Uterus (tissue), 4 donors: Measurements from ENCODE around the gene CCR3. TPM values are rescaled to one million over a fixed set of nuclear protein-coding genes. Genes with fewer than 3 reads are reported as not detected.

Source experiments
- DNase-seq, 2 donors: peaks; one replicate each; pipeline ENCODE4 v3.0.0-alpha.2; 2019 to 2020
- H3K27ac ChIP-seq, 2 donors: fragments of 200-600 bp; sonication (generic); 1 replicate in 1 of 2; 2 replicates in 1 of 2; pipeline ENCODE4 v1.5.1; 2016 to 2018
- H3K27me3 ChIP-seq, 2 donors: fragments of 200-600 bp; sonication (generic); one replicate each; pipeline ENCODE4 v1.5.1; 2018 to 2019; ENCODE audit warnings: control low read depth in 1 of 2
- H3K36me3 ChIP-seq, 2 donors: fragments of 200-600 bp; sonication (generic); one replicate each; pipeline ENCODE4 v1.5.1; 2019; ENCODE audit warnings: control low read depth in 1 of 2
- H3K4me1 ChIP-seq, 2 donors: fragments of 200-600 bp; sonication (generic); one replicate each; pipeline ENCODE4 v1.5.1; 2018 to 2019; ENCODE audit warnings: control low read depth in 1 of 2
- H3K4me3 ChIP-seq, 2 donors: fragments of 200-600 bp; sonication (generic); 1 replicate in 1 of 2; 2 replicates in 1 of 2; pipeline ENCODE4 v1.5.1; 2018 to 2019; ENCODE audit warnings: mild to moderate bottlenecking in 1 of 2
- H3K9me3 ChIP-seq, 2 donors: fragments of 200-600 bp; sonication (generic); one replicate each; pipeline ENCODE4 v1.5.1; 2019; ENCODE audit warnings: control low read depth in 1 of 2
- CTCF ChIP-seq, 4 experiments: fragments of 200-600 bp in 2 of 4; fragments of 450-650 bp in 2 of 4; sonication (generic) in 2 of 4; IDR thresholded peaks; one replicate each; pipeline ENCODE4 v1.5.1; 2016 to 2019; ENCODE audit warnings: antibody characterized with exemption in 4 of 4, mild to moderate bottlenecking in 2 of 4, moderate library complexity in 1 of 4
- POLR2A ChIP-seq, 2 donors: fragments of 450-650 bp; IDR thresholded peaks; one replicate each; pipeline ENCODE4 v1.6.1; 2016; ENCODE audit warnings: antibody characterized with exemption in 2 of 2, mild to moderate bottlenecking in 1 of 2, moderate library complexity in 1 of 2
- intact Hi-C: fragments of 100-400 bp; cut with DNase I; formaldehyde crosslinking; loops from one replicate; pipeline ENCODE4 v1.15.1; 2023; ENCODE audit warnings: low total_unique reads
- total RNA-seq, 4 donors: library from RNA; depleted of rRNA in 3 of 4; stranded (reverse); fragments of >200 nt in 3 of 4; gene quantifications; one replicate each; pipeline versions ENCODE4 v1.1.0 to v1.2.4, GENCODE V29; 2014 to 2023
- donor health status: DM: yes; HTN: yes; CAD: no.

Gene CCR3
- total RNA-seq, 4 donors from 2014 or later: not detected

- intact Hi-C loops: no loop called here
- Histone ChIP-seq H3K9me3 (no peaks in the 10 kb centered on the region), H3K27me3 (no peaks in the 10 kb centered on the region), H3K36me3 (no peaks in the 10 kb centered on the region), H3K4me1 (peaks cover 0 to 3% of the 10 kb centered on the region in 2 donors), H3K4me3 (no peak overlapping the region), H3K27ac (no peak overlapping the region)
- no peak for DNase-seq
- TF ChIP-seq CTCF (IDR thresholded peaks at IDR 0.05): no peak
Observed at GRCh38 chr3:46284981-46285683, 42.9 kb downstream of the CCR3 start.

- intact Hi-C loops: no loop called here
- H3K9me3 ChIP-seq: no peaks in the 10 kb centered on the region
- TF ChIP-seq POLR2A (IDR thresholded peaks at IDR 0.05) (no peak), CTCF (IDR thresholded peaks at IDR 0.05) (no peak)
- peaks cover 0 to 3% of the 10 kb centered on the region in 2 donors for H3K4me1 ChIP-seq
- H3K36me3 ChIP-seq: no peaks in the 10 kb centered on the region
- no peak overlapping the region for H3K27ac ChIP-seq
- no peak for DNase-seq
- H3K27me3 ChIP-seq: no peaks in the 10 kb centered on the region
- H3K4me3 ChIP-seq: no peak overlapping the region
Observed at GRCh38 chr3:46285931-46286619, 43.8 kb downstream of the CCR3 start.

- Histone ChIP-seq H3K4me1 (no peaks in the 10 kb centered on the region), H3K9me3 (no peaks in the 10 kb centered on the region), H3K36me3 (no peaks in the 10 kb centered on the region), H3K27ac (no peak overlapping the region), H3K27me3 (no peaks in the 10 kb centered on the region), H3K4me3 (no peak overlapping the region)
- TF ChIP-seq CTCF (IDR thresholded peaks at IDR 0.05): no peak
- no peak for TF ChIP-seq POLR2A (IDR thresholded peaks at IDR 0.05)
- DNase-seq: no peak
- intact Hi-C loops: no loop called here
Observed at GRCh38 chr3:46286947-46287565, 44.8 kb downstream of the CCR3 start.

- intact Hi-C loops: no loop called here
- Histone ChIP-seq H3K27me3 (no peaks in the 10 kb centered on the region), H3K27ac (no peak overlapping the region), H3K36me3 (no peaks in the 10 kb centered on the region), H3K4me3 (no peak overlapping the region), H3K4me1 (no peaks in the 10 kb centered on the region), H3K9me3 (no peaks in the 10 kb centered on the region)
- TF ChIP-seq CTCF (IDR thresholded peaks at IDR 0.05): no peak
- TF ChIP-seq POLR2A (IDR thresholded peaks at IDR 0.05): no peak
- DNase-seq: no peak
Observed at GRCh38 chr3:46289551-46289950, 47.3 kb downstream of the CCR3 start.

GRCh38 chr3:46289966-46290365 lies 47.7 kb downstream of the CCR3 start:
- TF ChIP-seq POLR2A (IDR thresholded peaks at IDR 0.05) (no peak), CTCF (IDR thresholded peaks at IDR 0.05) (no peak)
- H3K4me1 ChIP-seq: no peaks in the 10 kb centered on the region
- H3K9me3 ChIP-seq: no peaks in the 10 kb centered on the region
- no peak overlapping the region for H3K4me3 ChIP-seq
- no peak for DNase-seq
- no peak overlapping the region for H3K27ac ChIP-seq
- intact Hi-C loops: no loop called here
- H3K27me3 ChIP-seq: no peaks in the 10 kb centered on the region
- no peaks in the 10 kb centered on the region for H3K36me3 ChIP-seq
